ENCODE measurements around the gene PPP1R37. TPM values are rescaled to one million over a fixed set of nuclear protein-coding genes. Genes with fewer than 3 reads are reported as not detected.

PPP1R37 gene
- polyA plus RNA-seq, 3 donors = 0.10 to 11.8 (median 0.22) TPM

DNA sequence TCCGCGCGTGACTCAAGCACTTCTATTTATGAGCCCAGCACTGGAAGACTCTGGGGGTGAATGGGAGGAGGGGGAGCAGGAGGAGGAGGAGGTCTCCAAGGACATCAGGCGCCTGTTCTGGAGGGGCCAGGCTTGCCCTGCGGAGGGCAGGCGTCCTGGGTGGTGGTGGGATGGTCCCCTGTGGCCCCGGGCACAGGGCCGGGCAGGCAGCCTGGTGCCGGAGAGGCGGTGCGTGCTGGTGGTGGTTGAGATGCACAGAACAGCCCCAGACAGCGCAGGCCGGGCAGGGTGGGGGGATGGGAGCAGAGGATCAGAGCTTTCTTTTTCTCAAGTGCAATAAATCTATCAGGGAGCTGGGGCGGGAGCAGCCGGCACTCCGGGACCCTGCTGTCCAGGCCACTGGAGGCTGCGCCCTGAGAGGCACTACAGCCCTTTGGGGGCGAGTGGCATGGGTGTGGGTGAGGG, 53.8 kb downstream of the PPP1R37 start:
- Histone ChIP-seq H3K27ac (ENCODE audit: low read depth in 1 of 2, low read length in 2 of 2) (no peak overlapping the region), H4K20me1 (ENCODE audit: insufficient read depth, low read length) (no peaks in the 10 kb centered on the region), H3K27me3 (ENCODE audit: control insufficient read depth in 2 of 2, insufficient read depth in 2 of 2, low read length in 2 of 2) (peaks cover 2 to 11% of the 10 kb centered on the region in 2 donors), H3K9me3 (replicated peaks in 1 of 2; ENCODE audit: control insufficient read depth in 1 of 2, insufficient read depth in 1 of 2, low read length in 2 of 2) (peaks cover 0 to 4% of the 10 kb centered on the region in 2 donors), H3K4me2 (replicated peaks; ENCODE audit: extremely low read depth, low read length, poor library complexity, severe bottlenecking) (no peak overlapping the region), H3K4me1 (ENCODE audit: control insufficient read depth in 1 of 2, insufficient read depth in 2 of 2, low read length in 2 of 2) (peaks cover 2% of the 10 kb centered on the region in 2 donors), H2AFZ (ENCODE audit: insufficient read depth, low read depth, low read length, poor library complexity, severe bottlenecking) (no peak overlapping the region), H3K4me3 (replicated peaks in 1 of 3; ENCODE audit: low read depth in 2 of 3, low read length in 3 of 3) (no peak overlapping the region), H3K36me3 (replicated peaks in 1 of 2; ENCODE audit: control insufficient read depth in 1 of 2, insufficient read depth in 2 of 2, low read length in 2 of 2) (peaks cover 29 to 31% of the 10 kb centered on the region in 2 donors), H3K9ac (ENCODE audit: insufficient read depth, low read length, poor library complexity, severe bottlenecking) (no peak overlapping the region), H3K79me2 (ENCODE audit: insufficient read depth, low read length) (no peaks in the 10 kb centered on the region)
- no peak for DNase-seq
- H3K27me3 Mint-ChIP-seq (ENCODE audit: low read depth in 3 of 3) = peaks cover 8 to 15% (median 13%) of the 10 kb centered on the region in 3 donors
- intact Hi-C loops (cut with micrococcal nuclease) = loop anchor here in 1 of 2 donors (10.0 kb wide), 1 partner anchor 198 kb away; the partner anchor contains the start of gene KLC3
- H3K27ac Mint-ChIP-seq = no peak overlapping the region
- H3K36me3 Mint-ChIP-seq = peaks cover 12 to 16% of the 10 kb centered on the region in 2 donors
- peaks cover 2% of the 10 kb centered on the region for H3K4me1 Mint-ChIP-seq
- TF ChIP-seq, protein P1, sequence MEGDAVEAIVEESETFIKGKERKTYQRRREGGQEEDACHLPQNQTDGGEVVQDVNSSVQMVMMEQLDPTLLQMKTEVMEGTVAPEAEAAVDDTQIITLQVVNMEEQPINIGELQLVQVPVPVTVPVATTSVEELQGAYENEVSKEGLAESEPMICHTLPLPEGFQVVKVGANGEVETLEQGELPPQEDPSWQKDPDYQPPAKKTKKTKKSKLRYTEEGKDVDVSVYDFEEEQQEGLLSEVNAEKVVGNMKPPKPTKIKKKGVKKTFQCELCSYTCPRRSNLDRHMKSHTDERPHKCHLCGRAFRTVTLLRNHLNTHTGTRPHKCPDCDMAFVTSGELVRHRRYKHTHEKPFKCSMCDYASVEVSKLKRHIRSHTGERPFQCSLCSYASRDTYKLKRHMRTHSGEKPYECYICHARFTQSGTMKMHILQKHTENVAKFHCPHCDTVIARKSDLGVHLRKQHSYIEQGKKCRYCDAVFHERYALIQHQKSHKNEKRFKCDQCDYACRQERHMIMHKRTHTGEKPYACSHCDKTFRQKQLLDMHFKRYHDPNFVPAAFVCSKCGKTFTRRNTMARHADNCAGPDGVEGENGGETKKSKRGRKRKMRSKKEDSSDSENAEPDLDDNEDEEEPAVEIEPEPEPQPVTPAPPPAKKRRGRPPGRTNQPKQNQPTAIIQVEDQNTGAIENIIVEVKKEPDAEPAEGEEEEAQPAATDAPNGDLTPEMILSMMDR (IDR thresholded peaks at IDR 0.05) = no peak
- peaks cover 0 to 2% (median 0%) of the 10 kb centered on the region in 7 donors for H3K9me3 Mint-ChIP-seq
- 97% methylated on average over 10 of the region's 18 CpGs for WGBS (ENCODE audit: insufficient coverage)
- no peak overlapping the region for H3K4me3 Mint-ChIP-seq

DNA sequence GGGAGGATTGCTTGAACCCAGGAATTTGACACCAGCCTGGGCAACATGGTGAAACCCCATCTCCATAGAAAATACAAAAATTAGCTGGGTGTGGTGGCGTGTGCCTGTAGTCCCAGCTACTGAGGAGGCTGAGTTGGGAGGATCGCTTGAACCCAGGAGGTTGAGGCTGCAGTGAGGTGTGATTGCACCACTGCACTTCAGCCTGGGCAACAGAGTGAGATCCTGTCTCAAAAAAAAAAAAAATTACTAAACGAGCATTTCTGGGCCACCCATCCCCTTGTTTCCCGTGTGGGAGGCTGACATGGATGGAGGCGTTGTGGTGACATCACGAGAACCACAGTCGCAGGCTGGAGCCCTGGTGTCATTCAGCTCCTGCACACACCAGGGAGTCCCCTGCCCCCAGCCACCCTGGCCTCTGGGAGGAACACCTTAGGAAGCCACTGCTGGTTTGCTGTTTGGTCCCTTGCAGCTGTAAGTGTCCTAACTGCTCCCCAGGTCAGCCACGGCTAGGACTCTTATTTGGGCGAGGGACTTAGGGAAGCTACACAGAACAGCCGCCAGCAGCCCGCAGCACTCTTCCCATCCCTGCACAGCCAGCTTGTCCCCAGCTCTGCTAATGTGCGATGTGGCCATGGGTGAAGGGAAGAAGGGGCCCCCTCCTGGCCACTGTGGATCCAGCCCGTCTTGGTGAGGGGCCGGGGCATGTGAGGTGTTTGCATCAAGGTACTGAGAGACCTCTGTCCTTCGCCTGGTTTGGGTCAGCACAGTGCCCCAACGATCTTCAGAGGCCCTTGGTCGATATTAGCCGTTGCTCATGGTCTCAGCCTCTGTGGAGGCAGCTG, 55.1 kb downstream of the PPP1R37 start:
- H3K27me3 Mint-ChIP-seq (ENCODE audit: low read depth in 3 of 3) = peaks cover 17 to 27% (median 22%) of the 10 kb centered on the region in 3 donors
- Histone ChIP-seq H3K27me3 (ENCODE audit: control insufficient read depth in 2 of 2, insufficient read depth in 2 of 2, low read length in 2 of 2) (peaks cover 8 to 22% of the 10 kb centered on the region in 2 donors), H2AFZ (ENCODE audit: insufficient read depth, low read depth, low read length, poor library complexity, severe bottlenecking) (no peak overlapping the region), H3K27ac (ENCODE audit: low read depth in 1 of 2, low read length in 2 of 2) (no peak overlapping the region), H3K4me1 (ENCODE audit: control insufficient read depth in 1 of 2, insufficient read depth in 2 of 2, low read length in 2 of 2) (peaks cover 9 to 14% of the 10 kb centered on the region in 2 donors), H3K4me2 (replicated peaks; ENCODE audit: extremely low read depth, low read length, poor library complexity, severe bottlenecking) (no peak overlapping the region), H4K20me1 (ENCODE audit: insufficient read depth, low read length) (no peaks in the 10 kb centered on the region), H3K9ac (ENCODE audit: insufficient read depth, low read length, poor library complexity, severe bottlenecking) (no peak overlapping the region), H3K36me3 (replicated peaks in 1 of 2; ENCODE audit: control insufficient read depth in 1 of 2, insufficient read depth in 2 of 2, low read length in 2 of 2) (peaks cover 19 to 21% of the 10 kb centered on the region in 2 donors), H3K79me2 (ENCODE audit: insufficient read depth, low read length) (no peaks in the 10 kb centered on the region), H3K4me3 (replicated peaks in 1 of 3; ENCODE audit: low read depth in 2 of 3, low read length in 3 of 3) (no peak overlapping the region), H3K9me3 (replicated peaks in 1 of 2; ENCODE audit: control insufficient read depth in 1 of 2, insufficient read depth in 1 of 2, low read length in 2 of 2) (peaks cover 0 to 16% of the 10 kb centered on the region in 2 donors)
- no peak overlapping the region for H3K27ac Mint-ChIP-seq
- TF ChIP-seq, protein P1 (IDR thresholded peaks at IDR 0.05) = no peak
- H3K9me3 Mint-ChIP-seq = peaks cover 0 to 9% (median 5%) of the 10 kb centered on the region in 7 donors
- intact Hi-C loops (cut with micrococcal nuclease) = loop anchor here in 1 of 2 donors (10.0 kb wide), 1 partner anchor 197 kb away; the partner anchor contains the start of gene KLC3
- no peak for DNase-seq
- H3K4me1 Mint-ChIP-seq = peaks cover 10% of the 10 kb centered on the region
- H3K4me3 Mint-ChIP-seq = no peak overlapping the region
- WGBS (ENCODE audit: insufficient coverage) = 92% methylated on average over 13 of the region's 18 CpGs
- H3K36me3 Mint-ChIP-seq = peaks cover 6 to 7% of the 10 kb centered on the region in 2 donors
